NCI-H1694 treated with DMSO at 0.1 percent for 48 hours (cell line): ENCODE measurements around the gene HAS3.
"Not testable (repeated sequence)": the region's sequence is repeated elsewhere in the genome, so short reads cannot be mapped to it uniquely, and the experiment has no call there.

Experiments
- DNase-seq: peaks from one replicate; lab custom pipeline; 2025; lab: John Stamatoyannopoulos, UW

Gene HAS3, protein sequence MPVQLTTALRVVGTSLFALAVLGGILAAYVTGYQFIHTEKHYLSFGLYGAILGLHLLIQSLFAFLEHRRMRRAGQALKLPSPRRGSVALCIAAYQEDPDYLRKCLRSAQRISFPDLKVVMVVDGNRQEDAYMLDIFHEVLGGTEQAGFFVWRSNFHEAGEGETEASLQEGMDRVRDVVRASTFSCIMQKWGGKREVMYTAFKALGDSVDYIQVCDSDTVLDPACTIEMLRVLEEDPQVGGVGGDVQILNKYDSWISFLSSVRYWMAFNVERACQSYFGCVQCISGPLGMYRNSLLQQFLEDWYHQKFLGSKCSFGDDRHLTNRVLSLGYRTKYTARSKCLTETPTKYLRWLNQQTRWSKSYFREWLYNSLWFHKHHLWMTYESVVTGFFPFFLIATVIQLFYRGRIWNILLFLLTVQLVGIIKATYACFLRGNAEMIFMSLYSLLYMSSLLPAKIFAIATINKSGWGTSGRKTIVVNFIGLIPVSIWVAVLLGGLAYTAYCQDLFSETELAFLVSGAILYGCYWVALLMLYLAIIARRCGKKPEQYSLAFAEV

DNA sequence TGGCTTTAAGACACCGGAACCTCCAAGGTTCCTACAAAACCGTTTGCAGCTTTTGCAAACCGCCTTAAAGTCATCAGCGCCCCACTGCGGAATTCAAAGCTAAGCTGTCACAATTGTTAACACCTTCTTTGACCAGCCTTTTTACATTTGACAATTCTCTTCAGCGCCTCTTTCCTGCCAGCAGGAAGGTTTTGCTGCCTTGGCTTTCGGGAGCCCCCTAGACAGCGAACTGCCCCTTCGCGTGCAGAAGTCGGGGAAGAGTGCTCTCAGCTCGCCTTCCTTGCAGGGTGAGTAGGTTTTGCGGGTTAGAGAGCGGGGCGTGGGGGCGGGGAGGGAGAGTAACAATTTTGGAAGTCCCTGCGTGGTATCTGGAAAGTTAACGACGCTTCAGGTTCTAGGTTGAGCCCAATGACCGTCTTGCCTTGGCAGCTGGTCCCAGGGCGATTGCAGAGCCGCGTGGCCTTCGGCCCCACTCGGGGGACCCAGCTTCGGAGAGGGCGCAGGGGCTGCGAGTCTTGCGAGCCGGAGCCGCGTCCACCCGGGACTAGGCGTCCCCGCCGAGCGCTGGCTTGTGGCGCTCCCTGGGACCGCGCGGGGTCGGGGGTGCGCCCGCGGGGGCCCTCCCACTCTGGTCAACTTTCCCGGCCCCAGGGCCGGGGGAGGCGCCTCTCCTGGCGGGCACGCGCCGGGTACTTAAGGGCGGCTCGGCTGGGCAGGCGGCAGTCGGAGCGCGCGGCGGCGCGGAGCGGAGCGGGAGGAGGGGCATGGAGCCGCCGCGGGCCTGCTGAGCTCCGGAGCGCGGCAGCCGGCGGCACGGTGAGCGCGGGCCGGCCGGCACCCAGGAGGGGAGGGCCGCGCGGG lies at the start of gene HAS3:
HAS3 (plus strand) TSS at position 153 of the 861 bp plus-strand sequence. CDS start 3,743 bp downstream, outside the sequence.
- DNase-seq: peak; percentile 53

DNA sequence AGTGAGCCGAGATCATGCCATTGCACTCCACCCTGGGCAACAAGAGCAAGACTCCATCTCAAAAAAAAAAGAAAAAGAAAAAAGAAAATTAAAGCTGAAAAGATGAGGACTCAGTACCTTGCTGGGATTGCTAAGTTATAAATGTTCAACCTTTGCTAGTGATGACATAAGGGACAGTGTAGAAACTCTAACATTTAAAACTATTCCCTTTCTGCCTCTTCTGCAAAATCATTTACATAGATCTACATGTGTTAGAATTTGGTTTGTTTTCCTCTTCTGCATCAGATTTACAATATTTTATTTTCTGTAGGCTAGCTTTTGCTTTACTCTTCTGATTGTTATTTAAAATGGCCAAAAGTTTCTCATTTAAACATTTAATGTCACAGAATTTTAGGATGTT lies 49.5 kb upstream of the HAS3 start:
- DNase-seq: no peak

DNA sequence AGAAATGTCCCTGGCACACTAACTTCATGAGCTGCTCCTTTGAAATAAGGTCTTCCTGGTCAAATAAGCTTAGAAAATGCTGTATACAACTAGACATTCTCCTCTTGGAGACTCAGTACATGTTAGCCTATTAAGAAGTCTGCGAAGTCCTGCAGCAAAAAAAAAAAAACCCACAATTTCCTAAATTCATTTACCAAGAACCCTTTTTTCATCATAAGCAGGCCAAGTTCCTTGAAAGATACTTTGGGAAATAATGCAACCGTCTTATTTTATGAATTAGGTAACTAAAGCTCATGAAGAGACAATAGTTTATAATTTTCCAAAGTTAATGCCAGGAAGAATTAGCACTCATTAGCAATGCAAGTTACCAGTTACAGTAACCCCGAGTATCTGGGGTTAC lies 49.0 kb upstream of the HAS3 start:
- no peak for DNase-seq

DNA sequence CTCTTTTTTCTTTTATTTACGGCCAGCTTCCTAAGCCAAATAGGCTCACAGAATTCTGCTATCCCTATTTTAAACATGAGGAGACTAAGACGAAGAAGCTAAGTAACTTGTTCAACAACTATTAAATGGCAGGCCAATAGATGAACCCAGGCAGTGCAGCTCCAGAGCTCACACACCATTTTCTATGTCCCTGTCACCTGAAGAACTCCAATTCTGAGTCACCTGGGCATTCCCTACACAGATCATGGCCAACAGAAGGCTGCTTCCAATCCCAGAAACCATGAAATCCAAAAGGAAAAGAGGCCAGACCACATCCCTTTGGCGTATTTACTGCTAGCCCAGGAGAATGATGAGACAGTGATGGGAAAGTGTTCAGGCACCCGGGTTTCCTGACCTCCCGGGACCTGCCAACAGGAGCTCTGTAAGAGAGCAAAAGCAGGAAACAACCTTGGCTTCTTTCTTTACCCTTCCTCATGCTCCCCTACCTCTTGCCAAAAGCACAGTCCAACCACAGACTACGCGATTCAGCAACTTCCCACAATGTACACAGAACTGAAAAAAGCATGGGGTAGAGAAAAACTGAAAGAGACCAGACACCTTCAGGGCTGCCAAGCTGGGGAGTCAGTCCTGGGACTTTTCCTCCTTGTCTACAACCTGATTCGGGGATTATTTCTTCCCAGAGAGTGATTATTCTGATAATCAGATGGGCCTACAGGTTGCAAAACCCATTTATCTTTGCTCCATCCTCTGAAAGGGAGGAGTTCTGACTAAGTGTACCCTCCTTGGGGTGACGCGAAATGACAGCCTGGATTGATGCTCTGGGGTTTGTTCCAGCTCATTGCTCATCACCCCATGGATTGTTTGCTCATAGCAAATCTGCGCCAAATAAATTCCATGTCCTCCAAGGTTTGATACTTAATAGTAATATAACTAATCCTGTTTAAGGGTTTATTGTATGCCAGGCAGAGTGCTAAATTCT lies 47.8 kb upstream of the HAS3 start:
- no peak for DNase-seq

DNA sequence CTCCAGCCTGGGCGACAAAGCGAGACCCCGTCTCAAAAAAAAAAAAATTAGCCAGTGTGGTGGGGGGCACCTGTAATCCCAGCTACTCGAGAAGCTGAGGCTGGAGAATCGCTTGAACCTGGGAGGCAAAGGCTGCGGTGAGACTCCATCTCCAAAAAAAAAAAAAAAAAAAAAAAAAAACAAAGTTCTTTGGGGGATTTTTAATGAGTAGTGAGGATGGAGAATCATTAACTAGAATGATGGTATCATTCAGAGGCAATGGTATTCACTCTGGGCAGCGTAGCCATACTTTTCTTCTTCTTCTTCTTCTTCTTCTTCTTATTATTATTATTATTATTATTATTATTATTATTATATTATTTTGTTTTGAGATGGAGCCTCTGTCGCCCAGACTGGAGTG lies 42.0 kb upstream of the HAS3 start:
- not testable (repeated sequence) for DNase-seq

DNA sequence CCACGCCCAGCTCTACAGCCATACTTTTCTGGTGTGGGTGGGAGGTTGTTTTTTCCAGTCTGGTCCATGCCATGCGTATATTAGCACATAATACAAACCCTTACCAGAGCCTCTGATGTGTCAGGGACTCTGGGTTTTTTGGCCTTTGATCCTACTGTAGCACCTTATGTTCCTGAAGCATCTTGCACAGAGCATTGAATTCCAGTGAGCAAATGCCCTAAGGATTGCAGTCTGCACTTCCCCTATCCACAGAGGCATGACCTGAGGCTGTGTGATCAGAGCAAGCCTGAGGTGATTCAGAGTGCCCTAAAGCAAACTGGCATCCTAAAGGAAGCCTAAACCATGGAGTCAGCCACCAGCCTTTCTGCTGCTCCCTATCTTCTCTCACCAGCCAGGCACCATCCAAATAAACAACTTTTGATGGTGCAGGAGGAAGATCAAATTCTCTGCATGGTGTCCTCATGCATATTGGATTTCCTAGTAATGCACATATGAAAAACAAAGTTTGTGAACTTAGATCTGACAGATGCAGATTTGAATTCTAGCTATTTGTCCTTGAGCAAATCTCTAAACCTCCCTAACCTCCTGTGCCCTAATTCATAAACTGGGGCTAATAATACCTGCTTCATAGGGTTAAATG lies 41.2 kb upstream of the HAS3 start:
- no peak for DNase-seq

DNA sequence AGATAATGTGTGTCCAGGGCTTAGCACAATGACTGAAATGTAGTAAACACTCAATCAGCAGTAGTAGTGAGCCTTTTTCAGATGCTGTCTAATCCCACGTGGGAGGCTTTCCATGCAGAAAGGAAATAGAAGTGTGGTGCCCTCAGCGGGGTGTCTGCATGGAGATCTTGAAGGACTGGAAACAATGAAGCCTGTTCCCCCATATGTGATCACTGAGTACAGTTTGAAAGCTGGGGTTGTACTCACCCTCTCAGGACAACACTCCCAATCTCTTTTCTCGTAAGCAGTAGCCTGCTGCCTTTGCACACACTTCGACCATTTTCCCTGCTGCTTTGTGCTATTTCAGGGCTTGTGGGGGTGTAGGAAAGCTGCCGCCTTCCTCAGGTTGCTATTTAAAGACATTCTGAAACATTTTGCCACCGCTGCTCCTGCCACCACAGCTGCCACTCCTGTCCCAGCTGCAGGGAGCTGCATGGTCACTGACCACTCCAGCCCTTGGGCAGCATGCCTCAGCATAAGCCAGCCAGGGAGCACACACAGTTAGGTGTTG lies 40.6 kb upstream of the HAS3 start:
- DNase-seq: no peak

DNA sequence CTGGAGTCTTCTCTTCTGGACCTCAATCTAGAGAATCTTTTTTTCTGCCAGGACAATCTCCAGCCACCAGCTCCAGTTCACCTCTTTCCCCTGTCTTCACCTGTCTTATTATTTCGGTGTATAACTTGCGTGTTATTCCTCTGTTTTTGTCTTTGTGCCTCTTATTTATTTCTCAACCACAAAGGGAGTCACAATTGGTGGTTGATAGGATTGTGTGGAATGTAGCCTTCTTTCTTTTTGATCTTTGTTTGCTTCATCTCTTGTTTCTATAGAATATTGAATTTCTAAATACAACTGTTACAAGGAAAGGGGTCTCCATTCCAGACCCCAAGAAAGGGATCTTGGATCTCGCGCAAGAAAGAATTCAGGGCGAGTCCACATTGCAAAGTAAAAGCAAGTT lies 35.9 kb upstream of the HAS3 start:
- no peak for DNase-seq

DNA sequence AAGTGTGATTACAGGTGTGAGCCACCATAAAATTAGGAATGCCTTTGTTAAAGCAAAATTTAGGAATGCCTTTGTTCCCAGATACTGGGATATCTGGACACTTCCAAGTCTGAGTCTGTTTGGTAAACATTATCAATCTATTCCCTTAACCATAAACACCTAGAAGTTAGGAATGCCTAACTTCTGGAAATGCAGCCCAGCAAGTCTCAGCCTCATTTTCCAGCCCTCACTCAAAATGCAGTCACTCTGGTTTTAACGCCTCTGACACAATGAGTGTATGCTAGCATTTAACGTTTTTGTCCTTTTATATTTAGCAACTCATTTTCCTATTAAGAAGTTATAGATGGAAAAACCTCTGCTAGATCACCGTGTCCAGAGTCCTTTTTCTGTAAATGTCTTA lies 34.4 kb upstream of the HAS3 start:
- DNase-seq: no peak

DNA sequence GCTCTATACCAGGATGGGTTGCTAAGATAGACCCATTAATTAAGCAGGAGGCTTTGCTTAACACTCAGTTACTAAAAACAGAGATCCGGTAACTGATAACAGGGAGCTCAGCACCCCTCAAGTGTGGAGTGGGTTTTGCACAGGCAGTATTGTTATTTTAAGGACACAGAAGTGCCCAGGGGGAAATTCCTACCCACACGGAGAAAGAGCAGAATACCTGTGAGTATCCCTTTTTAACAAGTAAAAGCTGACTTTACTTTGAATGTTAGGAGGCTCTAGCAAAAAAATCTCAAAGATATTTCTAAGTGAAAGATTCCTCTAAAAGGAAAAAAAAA lies 32.8 kb upstream of the HAS3 start:
- no peak for DNase-seq

DNA sequence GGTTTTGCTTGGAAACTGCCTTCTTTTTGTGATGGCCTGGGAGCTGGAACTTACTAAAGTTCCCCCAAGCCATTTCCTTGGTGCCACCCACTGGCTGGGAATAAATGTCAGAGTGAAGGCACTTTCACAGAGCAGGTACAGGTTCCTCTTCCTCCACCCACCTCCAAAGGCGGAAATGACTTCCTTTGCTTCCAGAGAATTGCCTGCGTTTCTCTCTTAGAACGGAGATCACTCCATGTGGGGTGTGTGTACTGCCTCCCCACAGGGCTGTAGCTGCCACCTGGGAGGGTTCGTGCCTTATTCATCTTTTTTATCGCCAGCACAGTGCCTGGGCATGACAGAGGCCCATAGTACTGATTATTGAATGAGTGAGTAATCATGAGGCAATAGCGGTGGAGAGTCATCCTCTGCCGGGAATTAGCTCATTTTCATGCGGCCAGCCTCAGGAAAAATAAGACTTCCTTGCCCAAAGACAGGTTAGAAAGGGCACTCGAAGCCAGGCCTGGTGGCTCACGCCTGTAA lies 32.2 kb upstream of the HAS3 start:
- DNase-seq: no peak

DNA sequence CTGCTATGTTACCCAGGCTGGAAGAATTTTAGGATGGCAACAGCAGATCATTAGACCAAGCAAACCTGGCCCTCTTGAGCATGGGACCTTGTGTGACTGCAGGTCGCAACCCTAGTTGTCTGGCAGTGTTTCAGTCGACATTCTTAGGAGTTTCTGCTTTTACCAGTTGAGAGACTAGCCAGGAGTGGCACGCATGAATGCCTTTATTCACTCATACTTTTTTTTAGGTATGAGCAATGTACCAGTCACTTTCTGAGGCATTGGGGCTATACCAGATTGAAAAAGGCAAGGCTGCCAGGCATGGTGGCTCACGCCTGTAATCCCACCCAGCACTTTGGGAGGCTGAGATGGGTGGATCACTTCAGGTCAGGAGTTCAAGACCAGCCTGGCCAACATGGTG lies 28.2 kb upstream of the HAS3 start:
- DNase-seq: no peak

DNA sequence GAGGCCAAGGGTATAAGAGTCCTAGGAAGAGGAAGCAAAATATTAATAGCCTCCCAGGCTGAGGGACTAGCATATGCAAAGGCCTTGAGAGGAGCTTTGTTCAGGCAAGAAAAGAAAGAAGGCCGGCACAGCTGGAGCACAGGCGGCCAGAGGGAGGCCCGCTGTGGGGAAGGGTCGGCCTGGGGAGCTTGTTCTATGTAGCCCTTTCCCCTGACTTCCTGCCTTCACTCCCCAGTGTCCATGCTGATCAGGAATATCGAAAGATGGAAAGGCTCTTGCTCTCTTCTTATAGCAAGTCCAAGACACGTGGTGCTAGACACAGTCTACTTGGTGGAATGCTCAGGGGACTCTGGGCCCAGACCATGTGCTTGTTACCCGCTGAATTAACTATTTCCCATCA lies 27.4 kb upstream of the HAS3 start:
- DNase-seq: no peak

DNA sequence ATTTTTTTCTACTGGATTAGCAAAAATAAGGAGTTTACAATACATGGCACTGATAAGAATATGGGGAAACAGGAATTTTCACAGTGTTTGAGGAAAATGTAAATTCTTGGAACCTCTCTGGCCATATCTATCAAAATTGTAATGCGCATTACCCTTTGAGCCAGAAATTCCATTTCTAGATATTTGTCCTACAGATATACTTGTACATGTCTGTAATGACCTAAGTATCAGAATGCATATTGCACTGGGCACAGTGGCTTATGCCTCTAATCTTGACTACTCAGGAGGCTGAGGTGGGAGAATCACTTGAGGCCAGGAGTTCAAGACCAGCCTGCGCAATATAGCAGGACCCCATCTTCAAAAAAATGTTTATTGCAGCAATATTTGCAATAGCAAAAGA lies 25.8 kb upstream of the HAS3 start:
- DNase-seq: no peak

DNA sequence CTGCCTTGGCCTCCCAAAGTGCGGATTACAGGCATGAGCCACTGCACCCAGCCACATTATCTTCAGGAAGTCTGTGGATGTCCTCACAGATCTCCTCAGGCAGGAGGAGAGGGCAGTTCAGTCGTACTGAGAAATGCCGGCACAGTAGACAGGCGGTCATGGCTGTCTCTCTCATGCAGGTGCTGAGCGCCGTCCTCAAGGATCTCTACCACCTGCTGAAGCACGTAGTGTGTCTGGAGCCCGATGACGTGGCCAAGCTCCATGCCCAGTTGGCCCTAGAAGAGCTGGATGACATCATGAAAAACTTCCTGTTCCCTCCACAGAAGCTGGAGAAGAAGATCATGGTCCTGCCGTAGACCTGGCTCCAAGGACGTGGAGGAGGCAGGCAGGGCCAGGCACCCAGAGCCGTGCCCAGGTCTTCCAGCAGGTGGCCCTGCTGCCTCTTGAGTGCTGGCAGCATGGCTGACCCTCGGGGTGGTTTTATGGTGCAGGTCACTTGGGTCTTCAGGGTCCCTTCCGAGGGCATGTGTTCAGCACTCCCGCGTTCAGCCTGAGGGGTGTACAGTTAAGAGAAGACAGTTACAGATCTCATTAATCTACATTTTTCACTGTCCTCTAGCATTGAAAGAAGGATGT lies 22.0 kb upstream of the HAS3 start:
- DNase-seq: no peak

DNA sequence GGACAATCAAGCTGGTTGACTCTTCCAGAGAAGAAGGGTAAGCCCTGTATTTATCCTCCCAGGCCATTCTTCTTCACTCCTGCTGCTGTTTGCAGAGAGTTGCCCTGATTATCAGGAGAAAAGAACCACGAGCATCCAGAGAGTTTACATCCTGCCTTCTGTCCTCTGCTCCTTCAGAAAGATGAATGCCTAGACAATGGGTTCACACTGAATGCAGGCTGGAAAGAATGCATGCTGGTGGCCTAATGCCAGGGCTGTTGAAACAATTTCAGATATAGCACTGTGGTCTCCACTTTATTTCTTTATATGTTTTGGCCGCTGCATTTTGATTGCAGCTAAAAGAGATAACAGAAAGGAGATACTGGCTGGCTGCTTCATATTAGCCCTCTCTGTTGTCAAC lies 21.2 kb upstream of the HAS3 start:
- no peak for DNase-seq

DNA sequence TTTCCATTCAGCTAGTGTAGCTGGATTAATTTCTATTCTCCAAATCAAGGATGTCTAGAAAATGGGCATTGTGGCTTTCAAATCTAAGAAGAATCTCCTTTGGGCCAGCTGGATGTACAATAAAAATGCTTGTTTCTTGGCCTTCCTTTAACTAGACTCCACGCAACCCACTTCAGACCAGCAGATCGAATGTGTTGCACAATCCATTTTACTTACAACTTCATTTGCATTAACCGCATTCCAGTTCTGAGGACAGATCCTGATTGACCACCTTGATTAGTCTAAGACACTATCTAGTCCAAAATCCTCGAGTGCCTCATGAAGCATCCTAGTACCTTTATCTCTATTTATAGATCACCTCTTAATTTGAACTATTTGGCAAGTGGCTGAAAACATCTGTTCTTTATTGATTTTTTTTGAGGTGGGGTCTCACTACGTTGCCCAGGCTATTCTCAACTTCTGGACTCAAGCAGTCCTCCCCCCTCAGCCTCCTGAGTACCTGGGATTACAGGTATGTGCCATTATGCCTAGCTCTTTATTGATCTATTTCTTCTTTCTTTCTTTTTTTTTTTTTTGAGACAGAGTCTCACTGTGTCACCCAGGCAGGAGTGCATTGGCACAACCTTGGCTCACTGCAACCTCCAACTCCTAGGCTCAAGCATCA lies 20.3 kb upstream of the HAS3 start:
- no peak for DNase-seq

DNA sequence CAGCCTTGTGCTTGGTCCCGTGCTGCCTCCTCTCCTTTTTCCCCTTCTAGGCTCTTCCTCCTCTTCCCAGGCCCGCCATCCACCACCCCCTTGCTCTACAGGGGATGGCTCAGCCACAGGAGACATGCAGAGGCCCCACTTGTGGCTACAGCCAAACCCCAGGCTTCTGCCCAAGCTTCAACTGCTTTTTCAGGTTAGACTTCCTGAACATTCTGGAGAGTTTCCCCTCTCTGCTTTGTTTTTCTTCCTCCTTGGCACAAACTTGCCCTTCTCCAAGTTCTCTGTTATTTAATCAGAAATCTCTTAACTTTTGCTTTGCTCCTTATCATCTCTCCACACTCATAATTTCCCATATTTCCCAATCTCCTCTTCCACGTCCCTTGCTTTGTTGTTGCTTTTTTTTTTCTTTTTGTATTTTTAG lies 18.3 kb upstream of the HAS3 start:
- DNase-seq: no peak

DNA sequence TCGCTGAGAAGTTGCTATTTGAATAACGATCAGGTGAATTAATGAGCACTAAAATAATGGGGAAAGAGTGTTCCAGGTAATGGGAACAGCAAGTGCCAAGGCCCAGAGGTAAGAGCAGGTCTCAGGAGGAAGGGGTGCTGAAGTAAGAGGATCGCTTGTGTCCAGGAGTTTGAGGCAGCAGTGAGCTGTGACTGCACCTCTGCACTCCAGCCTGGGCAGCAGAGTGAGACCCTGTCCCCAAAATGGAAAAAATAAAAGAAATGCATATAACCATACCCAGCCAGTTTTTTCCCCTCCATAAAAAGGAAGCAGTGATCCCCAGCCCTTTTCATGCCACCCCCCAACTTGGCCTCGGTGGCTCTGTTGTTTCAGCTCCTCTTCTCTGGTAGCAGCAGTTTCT lies 16.8 kb upstream of the HAS3 start:
- DNase-seq: no peak
